ENCODE results near the gene DNAJB8. TPM values are rescaled to one million over a fixed set of nuclear protein-coding genes. Genes with fewer than 3 reads are reported as not detected.

DNAJB8 gene
- total and polyA plus RNA-seq, 4 donors = not detected

- H3K9ac ChIP-seq (ENCODE audit: low read depth in 1 of 2, low read length in 2 of 2) = no peak overlapping the region
- TF ChIP-seq CTCF (IDR thresholded peaks at IDR 0.05; ENCODE audit: low read depth, low read length, missing input control) = no peak
- no peak for TF ChIP-seq EGR1 (IDR thresholded peaks at IDR 0.05; ENCODE audit: low read depth in 2 of 2)
- no peak for TF ChIP-seq GABPA (IDR thresholded peaks at IDR 0.05 in 1 of 2, conservative IDR thresholded peaks at IDR 0.05 in 1 of 2)
- TF ChIP-seq TAF1 (conservative IDR thresholded peaks at IDR 0.05) = no peak
- TF ChIP-seq ATF3 (IDR thresholded peaks at IDR 0.05) = no peak
- no peak for TF ChIP-seq NR2F2 (IDR thresholded peaks at IDR 0.05)
- TF ChIP-seq ZBTB33 (IDR thresholded peaks at IDR 0.05) = no peak
- no peak for TF ChIP-seq HNF4A (conservative IDR thresholded peaks at IDR 0.05)
- TF ChIP-seq SP1 (IDR thresholded peaks at IDR 0.05) = no peak
- TF ChIP-seq HNF4G (IDR thresholded peaks at IDR 0.05) = no peak
- no peak for TF ChIP-seq RAD21 (IDR thresholded peaks at IDR 0.05)
- TF ChIP-seq RXRA (IDR thresholded peaks at IDR 0.05) = no peak
- no peak for TF ChIP-seq JUND (IDR thresholded peaks at IDR 0.05)
- TF ChIP-seq FOXA1 (IDR thresholded peaks at IDR 0.05) = no peak
- TF ChIP-seq YY1 (IDR thresholded peaks at IDR 0.05) = no peak
- TF ChIP-seq MAX (IDR thresholded peaks at IDR 0.05) = no peak
- no peak for TF ChIP-seq REST (IDR thresholded peaks at IDR 0.05)
- no peak for TF ChIP-seq FOXA2 (IDR thresholded peaks at IDR 0.05)
- DNase-seq (ENCODE audit: low spot score) = no peak
Observed at GRCh38 chr3:128419311-128419710, 47.4 kb downstream of the DNAJB8 start.

More at GRCh38 chr3:128419311-128419710, 47.4 kb downstream of the DNAJB8 start:
- Histone ChIP-seq H3K27ac (ENCODE audit: low read depth in 1 of 2, low read length in 2 of 2) (no peak overlapping the region), H3K9me3 (ENCODE audit: control insufficient read depth in 4 of 4, low read length in 3 of 4) (no peaks in the 10 kb centered on the region), H3K4me3 (ENCODE audit: low read depth in 1 of 3, low read length in 3 of 3) (no peak overlapping the region), H3K36me3 (ENCODE audit: control insufficient read depth in 4 of 4, insufficient read depth in 3 of 4, low read depth in 1 of 4, low read length in 3 of 4) (no peaks in the 10 kb centered on the region), H3K4me1 (ENCODE audit: control insufficient read depth in 4 of 4, insufficient read depth in 4 of 4, low read length in 3 of 4) (no peaks in the 10 kb centered on the region), H3K27me3 (ENCODE audit: control insufficient read depth in 4 of 4, insufficient read depth in 4 of 4, low read length in 3 of 4) (no peaks in the 10 kb centered on the region)
- 97% methylated on average over 4 of the region's 4 CpGs for WGBS
